Erythroblast (primary cell): ENCODE data around the gene NOVA1.

ENCODE experiments used
- DNase-seq, 2 experiments: peaks; one replicate each; lab custom pipeline; 2025; lab: John Stamatoyannopoulos, UW
- GATA1 ChIP-seq: IDR thresholded peaks from 2 replicates; pipeline ENCODE4 v1.6.1; 2011; ENCODE audit warnings: low read depth, mild to moderate bottlenecking, control low read depth, low read length, moderate library complexity
- POLR2A ChIP-seq: IDR thresholded peaks from 2 replicates; pipeline ENCODE4 v1.6.1; 2011; ENCODE audit warnings: mild to moderate bottlenecking, low read length

NOVA1 gene

DNA sequence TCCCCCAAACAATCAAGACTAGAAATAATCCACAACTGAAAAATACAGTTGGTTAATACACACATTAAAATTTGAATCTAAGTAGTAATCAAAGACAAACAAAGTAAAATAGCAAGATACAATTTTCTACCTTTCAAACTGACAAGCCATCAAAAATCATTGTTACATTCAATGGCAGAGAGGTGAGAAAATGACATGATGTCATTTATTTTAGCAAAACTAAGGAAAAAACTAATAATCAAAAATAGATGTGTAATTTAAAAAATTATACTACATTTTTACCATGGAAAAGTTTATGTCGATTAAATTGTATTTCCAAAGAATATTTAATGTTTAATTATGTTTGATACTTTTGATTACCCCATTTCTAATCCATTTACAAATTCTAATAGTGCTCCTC is 59.7 kb downstream of the NOVA1 start:
- DNase-seq, result no peak
- TF ChIP-seq POLR2A (no peak), GATA1 (no peak)

DNA sequence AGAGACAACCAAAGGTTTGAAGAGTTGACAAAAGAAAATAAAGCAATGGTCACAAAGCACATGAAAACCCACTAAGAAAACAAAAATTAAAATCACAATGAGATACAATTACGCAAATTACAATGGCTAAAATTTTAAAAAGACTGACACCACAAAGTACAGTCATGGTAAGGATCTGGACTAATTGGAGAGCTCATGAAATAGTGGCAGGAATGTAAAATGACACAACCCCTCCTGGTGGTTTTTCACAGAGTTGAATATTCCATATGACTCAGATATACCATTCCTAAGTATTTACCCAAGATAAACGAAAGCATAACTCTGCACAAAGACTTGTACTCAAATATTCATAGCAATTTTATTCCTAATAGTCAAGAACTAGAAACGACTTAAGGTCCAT is 65.9 kb downstream of the NOVA1 start:
- TF ChIP-seq POLR2A, result no peak
- TF ChIP-seq GATA1, result no peak
- DNase-seq, result no peak

DNA sequence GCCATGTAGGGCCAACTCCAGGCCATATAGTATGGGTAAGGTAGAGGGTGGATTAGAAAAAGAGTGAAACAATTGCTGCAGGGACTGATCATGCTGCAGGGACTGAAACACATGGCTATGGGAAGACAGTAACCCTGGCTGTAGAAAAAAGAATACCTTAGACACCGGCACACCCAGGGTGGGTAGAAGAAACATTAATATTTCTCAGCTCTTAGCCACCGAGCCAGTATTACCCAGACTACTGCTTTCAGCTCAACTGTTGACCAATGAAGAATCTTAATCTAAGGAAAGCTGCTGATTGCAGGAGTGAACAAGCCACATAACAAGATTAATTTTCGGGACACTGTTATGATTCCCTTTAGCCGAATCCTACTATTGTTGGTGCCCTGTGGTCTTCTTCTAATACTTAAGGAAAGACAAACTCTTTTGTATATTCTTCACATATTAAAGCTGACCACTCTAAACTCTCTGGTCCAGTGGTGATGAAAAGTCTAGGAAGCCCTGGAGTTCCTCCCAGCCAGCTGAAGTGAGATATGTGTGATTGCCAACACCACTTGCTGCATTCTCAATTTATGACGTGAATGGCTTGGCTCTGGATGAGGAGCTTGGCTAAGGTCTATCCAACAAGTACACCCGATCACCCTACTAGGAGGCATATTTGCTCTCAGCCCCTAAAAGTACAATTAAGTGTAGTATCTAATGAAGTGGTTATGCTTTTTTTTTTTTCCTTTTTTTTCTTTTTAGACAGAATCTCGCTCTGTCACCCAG is 69.2 kb downstream of the NOVA1 start:
- DNase-seq, result no peak
- TF ChIP-seq GATA1 (no peak), POLR2A (no peak)

DNA sequence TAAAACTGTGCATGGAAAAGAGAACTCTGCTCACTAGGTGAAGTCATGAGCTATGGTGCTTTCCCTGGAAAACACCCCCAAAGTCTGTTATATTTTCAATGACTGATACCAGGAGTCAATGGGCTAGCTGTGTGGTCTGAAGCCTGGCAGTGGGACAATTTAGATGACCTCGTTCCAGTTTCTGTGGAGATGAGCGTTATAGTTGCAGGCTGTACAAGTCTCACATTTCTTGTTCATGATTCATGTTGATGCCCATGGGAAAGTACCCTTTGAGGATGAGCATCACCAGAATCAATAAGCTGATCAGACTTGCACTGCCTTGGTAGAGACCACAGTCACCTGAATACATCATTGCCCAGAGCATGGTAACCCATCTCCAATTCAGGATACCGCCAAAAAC is 70.7 kb downstream of the NOVA1 start:
- DNase-seq, result no peak
- no peak for TF ChIP-seq POLR2A

DNA sequence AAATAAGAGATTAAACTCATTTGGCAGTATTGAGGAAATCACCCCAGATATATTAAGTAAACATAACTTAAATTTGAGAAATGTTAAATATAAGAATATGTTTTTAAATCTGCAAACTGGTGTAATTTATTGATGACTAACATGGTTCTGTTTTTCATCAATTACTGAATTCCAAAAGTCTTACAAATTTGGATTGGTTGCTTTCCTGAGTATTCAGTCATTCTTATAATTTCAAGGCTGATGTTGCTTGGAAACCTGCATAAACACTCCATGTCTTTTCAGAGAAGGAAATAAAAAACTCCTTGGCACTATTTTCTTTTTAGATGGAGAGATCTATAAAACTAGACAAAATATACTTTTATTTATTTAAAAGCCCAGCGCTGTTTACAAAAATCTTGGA is 71.7 kb downstream of the NOVA1 start:
- TF ChIP-seq POLR2A (no peak), GATA1 (no peak)

DNA sequence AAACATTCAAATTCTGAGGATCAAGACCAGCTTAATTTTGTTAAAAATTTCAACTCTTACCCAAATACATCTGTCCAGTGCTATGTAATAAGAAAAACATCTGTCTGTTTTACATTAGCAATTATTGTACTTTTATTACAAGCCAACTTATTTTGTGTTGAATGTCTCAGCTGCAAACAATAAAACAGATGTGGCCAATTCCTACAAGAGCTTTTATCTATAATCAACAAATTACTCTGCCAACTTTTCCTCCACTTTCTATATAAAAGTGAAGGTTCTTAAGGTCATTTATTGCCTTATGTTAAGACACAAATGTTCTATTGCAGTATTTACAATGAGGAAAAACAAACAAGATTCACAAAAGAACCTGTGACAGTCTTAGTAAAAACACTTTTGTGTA is 72.7 kb downstream of the NOVA1 start:
- DNase-seq, result no peak
- TF ChIP-seq GATA1, result no peak
- no peak for TF ChIP-seq POLR2A

More for the DNA sequence above, 71.7 kb downstream of the NOVA1 start:
- no peak for DNase-seq

DNA sequence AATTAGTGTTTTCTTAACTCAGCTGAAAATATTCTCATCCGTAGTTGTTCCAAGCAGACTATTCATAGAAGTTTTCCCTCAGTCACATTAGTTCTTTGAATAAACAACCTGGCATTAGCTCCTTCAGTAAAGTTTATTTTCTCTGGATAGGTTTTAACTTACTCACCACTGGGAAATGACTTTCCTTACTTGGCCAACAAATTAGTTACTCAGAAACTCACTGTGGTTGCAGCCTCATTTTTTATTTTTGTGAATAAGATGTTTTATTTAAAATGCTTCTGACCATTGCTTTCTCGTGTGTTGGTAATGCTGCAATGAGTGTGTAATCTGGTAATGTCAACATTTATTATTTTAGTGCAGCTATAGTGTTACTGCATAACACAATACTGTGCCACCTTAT is 74.9 kb downstream of the NOVA1 start:
- TF ChIP-seq POLR2A (no peak), GATA1 (no peak)
- no peak for DNase-seq

DNA sequence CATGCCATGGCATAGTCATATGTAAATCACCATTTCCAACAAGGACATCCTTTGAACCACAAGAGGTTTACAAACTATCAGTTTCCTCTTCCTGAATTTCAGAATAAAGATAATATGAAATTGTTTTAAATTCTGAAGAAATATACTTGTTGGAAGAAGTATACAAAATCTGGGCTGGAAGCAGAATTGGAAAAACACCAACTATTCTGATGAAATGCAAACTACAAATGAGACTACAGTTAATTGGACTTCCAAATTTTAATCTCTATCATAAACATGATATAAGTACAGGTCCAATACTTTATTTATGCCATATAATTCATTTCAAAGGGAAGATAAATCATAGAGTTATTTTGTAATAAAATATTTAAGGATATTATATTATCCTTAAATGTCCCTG is 80.1 kb downstream of the NOVA1 start:
- no peak for DNase-seq
- TF ChIP-seq GATA1, result no peak
- no peak for TF ChIP-seq POLR2A

DNA sequence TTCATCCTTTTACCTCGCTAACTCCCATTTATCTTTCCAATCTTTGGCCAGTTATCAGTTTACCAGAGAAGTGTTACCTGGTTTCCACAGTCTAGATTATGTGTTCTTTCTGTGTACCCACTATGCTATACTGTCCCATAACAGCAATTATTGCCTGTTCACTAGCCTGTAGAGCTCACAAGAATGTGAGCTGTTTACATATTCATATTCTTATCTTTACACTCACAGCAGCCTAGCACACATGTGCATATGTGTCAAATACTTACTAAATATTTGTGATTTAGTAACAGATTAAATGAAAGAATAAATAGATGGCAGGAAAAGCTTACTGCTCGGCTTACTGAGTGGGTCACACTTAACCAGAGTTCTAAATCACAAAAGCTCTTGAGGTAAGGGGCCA is 97.8 kb downstream of the NOVA1 start:
- DNase-seq, result no peak
- TF ChIP-seq POLR2A (no peak), GATA1 (no peak)

DNA sequence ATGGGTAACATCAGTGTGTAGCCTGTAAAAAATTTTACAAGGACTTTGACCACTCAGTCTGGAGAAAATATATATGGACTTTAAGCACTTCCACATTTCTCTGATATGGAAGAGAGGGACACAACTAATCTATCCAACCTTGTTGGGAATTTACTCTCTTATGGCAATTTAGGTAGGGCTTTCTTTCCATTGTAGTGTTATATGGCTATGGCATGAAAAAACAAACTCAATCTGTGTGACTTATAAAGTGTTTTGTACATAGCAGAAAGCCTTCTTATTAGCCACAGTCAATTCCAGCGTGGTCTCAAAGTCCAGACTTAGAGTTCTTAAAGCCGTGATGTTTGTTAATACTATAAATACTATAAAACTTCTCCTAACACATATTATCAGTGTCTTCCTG is 98.3 kb downstream of the NOVA1 start:
- DNase-seq, result no peak
- TF ChIP-seq POLR2A (no peak), GATA1 (no peak)

DNA sequence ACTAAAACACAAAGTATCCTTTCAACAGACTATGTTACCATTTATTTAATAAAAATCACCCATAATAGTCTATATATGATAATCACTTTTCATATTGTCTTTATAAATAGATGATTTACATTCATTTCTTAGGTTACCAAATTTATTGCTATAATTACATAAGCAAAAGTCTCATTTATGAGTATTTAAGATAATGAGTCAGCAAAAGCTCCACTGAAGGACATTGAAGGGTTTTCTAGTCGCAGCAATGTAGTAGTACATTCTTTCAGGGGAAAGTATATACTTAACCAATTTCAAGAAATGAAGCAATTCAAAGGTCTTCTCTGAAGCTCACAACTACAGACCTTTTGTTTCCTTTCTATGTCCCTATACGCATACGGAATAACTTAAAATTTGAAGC is 110.9 kb downstream of the NOVA1 start:
- no peak for DNase-seq
- no peak for TF ChIP-seq POLR2A
- no peak for TF ChIP-seq GATA1

DNA sequence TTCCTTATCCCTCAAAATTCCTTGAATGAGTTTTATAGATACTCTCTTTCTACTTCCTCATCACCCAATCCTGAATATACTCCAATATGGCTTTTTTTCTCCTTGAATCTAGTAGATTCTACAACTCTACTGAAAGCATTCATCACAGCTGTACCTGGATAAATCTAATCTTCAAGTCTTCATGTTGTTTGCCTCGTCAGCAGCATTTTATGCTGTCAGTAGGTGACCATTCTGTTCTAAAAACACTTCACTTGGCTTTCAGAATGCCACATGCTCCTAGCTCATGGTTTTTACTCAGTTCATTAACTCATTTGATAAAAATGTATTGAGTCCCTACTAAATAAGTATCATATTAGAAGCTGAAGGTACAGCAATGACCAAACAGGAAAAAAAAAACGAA is 113.3 kb downstream of the NOVA1 start:
- no peak for TF ChIP-seq POLR2A
- TF ChIP-seq GATA1, result no peak
- DNase-seq, result no peak

DNA sequence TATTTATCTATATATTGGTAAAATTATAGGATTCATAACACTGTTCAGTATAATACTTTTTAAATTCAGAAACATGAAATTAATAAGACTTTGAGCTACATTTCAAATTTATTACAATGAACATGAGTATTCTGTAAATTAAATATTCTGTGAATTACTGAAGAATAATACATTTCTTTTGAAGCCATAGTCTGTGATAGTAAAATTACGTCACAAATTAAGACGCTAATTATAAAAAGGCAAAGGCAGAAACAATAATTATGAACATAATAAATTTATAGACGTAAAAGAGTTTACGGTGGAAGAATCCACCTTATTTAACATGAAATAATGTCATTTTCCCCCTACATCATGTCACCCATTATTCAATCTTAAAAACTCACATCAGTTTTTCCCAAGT is 118.9 kb downstream of the NOVA1 start:
- TF ChIP-seq POLR2A, result no peak
- no peak for TF ChIP-seq GATA1
- DNase-seq, result no peak

DNA sequence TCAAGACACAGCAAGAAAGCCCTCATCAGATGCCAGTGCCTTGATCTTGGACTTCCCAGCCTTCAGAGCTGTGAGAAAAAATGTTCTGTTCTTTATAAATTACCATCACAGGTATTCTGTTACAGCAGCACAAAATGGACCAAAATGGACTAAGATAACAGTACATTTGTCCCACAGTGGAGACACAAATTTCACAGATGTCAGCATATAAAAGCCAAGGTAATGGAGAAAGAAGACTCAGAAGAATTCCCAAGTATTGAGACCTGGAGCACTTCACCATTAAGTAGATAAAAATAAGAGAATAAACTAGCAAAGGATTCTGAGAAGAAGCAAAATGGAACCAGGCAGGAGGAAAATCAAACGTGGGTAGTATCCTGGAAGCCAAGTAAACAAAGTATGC is 131.0 kb downstream of the NOVA1 start:
- DNase-seq, result no peak
- TF ChIP-seq GATA1, result no peak
- no peak for TF ChIP-seq POLR2A

DNA sequence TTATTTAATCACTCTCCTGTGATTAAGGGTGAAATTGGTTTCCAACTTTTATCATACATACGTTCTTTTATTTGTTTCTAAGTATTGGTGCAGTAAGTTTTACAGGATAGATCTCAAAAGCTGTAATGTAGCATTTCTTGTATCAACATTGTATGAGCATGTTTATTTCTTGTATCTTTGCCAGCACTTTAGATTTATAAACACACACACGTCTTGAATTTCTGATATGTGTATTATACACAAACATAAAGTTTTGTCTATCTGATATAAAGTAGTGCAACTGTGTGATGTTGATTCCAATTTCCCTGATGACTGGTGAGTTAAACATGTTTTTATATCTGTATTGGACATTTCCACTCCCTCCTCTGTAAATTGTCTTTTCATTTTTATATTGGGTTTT is 134.7 kb downstream of the NOVA1 start:
- no peak for DNase-seq
- TF ChIP-seq GATA1 (no peak), POLR2A (no peak)
